Body of pancreas (tissue), 4 donors: Measurements from ENCODE around the gene PSD2. TPM values are rescaled to one million over a fixed set of nuclear protein-coding genes. Genes with fewer than 3 reads are reported as not detected.
A peak's percentile ranks its signal among the peaks of the same experiment; 100 is the strongest.

Experiments used
- ATAC-seq: fragments of 150-250 bp; one replicate; pipeline ENCODE4 v1.9.1; 2016
- DNase-seq, 4 donors: peaks; one replicate each; pipeline ENCODE4 v3.0.0-alpha.2; 2019
- H3K27ac ChIP-seq, 4 donors: fragments of 200-600 bp; sonication (generic); 1 replicate in 3 of 4; 2 replicates in 1 of 4; pipeline versions ENCODE4 v1.5.1 to v1.6.1; 2016 to 2019; ENCODE audit warnings: mild to moderate bottlenecking in 1 of 4, mixed read lengths in 1 of 4, moderate library complexity in 1 of 4
- H3K27me3 ChIP-seq, 2 donors: fragments of 200-600 bp; sonication (generic); one replicate each; pipeline ENCODE4 v1.6.0; 2016; ENCODE audit warnings: mild to moderate bottlenecking in 1 of 2
- H3K36me3 ChIP-seq, 2 donors: fragments of 200-600 bp; sonication (generic); replicated peaks in 1 of 2; 2 replicates each; pipeline ENCODE4 v1.5.1; 2016; ENCODE audit warnings: low read depth in 2 of 2; ENCODE audit not compliant: insufficient read depth in 1 of 2
- H3K4me1 ChIP-seq: fragments of 200-600 bp; sonication (generic); one replicate; pipeline ENCODE4 v1.6.0; 2016
- H3K4me3 ChIP-seq, 2 donors: fragments of 200-600 bp; sonication (generic); 1 replicate in 1 of 2; 2 replicates in 1 of 2; pipeline ENCODE4 v1.5.1; 2016 to 2019
- H3K9me3 ChIP-seq, 3 donors: fragments of 200-600 bp; sonication (generic); 1 replicate in 2 of 3; 2 replicates in 1 of 3; pipeline ENCODE4 v1.5.1; 2016
- CTCF ChIP-seq, 7 experiments: fragments of 450-650 bp in 4 of 7; fragments of 200-600 bp in 3 of 7; sonication (generic) in 3 of 7; IDR thresholded peaks; one replicate each; pipeline ENCODE4 v1.5.1; 2016 to 2019; ENCODE audit warnings: antibody characterized with exemption in 7 of 7
- POLR2A ChIP-seq, 3 donors: fragments of 450-650 bp; IDR thresholded peaks; one replicate each; pipeline ENCODE4 v1.6.1; 2016; ENCODE audit warnings: antibody characterized with exemption in 3 of 3, mild to moderate bottlenecking in 2 of 3
- WGBS, 2 donors: methylation state at CpG; one replicate each; pipeline ENCODE4 v1.1.5; 2017; 5-methylcytosine and 5-hydroxymethylcytosine counted together
- intact Hi-C: fragments of 100-400 bp; cut with DNase I; formaldehyde crosslinking; loops from one replicate; pipeline ENCODE4 v1.15.1; 2023
- total RNA-seq, 2 donors: library from RNA; depleted of rRNA; stranded (reverse); fragments of >200 nt; gene quantifications; one replicate each; pipeline ENCODE4 v1.1.0, GENCODE V29; 2016

The PSD2 gene
- total RNA-seq, 2 donors from 2014 or later, result 0.52 TPM; not detected in 1

DNA sequence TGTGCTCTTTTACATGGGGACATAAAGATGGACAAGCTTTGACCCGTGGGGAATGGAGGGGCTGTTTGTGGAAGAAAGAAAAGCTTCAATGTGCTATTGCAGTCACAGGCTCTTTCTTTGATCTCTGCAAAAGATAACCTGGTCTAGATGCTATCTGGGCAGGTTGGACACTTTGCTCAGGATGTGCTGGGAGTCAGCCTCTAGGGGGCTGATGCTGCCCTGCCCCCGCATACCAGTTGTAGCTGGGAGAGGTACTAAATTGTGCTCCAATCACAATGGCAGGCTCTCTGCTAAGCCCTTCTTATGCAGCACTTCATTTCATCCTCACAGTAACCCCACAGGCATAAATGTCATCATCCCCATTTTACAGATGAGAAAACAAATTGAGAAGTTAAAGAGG, 67.2 kb downstream of the PSD2 start:
- WGBS, 2 donors, result 88 to 89% methylated on average over 2 of the region's 2 CpGs
- no peak for TF ChIP-seq POLR2A (IDR thresholded peaks at IDR 0.05)
- no peak for TF ChIP-seq CTCF (IDR thresholded peaks at IDR 0.05)
- DNase-seq (no peak), ATAC-seq (no peak)
- Histone ChIP-seq H3K4me3 (no peak overlapping the region), H3K36me3 (no peaks in the 10 kb centered on the region), H3K27ac (no peak overlapping the region), H3K27me3 (no peaks in the 10 kb centered on the region), H3K4me1 (no peaks in the 10 kb centered on the region), H3K9me3 (no peaks in the 10 kb centered on the region)
- intact Hi-C loops, result no loop called here

GRCh38 chr5:139863361-139863760, 67.8 kb downstream of the PSD2 start:
- no peak for ATAC-seq
- no peaks in the 10 kb centered on the region for H3K4me1 ChIP-seq
- no peaks in the 10 kb centered on the region for H3K36me3 ChIP-seq
- no peak overlapping the region for H3K27ac ChIP-seq
- 80% methylated on average over 2 to 9 of the region's 9 CpGs for WGBS, 2 donors
- no peaks in the 10 kb centered on the region for H3K27me3 ChIP-seq
- intact Hi-C loops, result no loop called here
- H3K9me3 ChIP-seq, result no peaks in the 10 kb centered on the region
- peak; percentile 17 to 30 (median 28) for DNase-seq
- H3K4me3 ChIP-seq, result no peak overlapping the region
- TF ChIP-seq CTCF (IDR thresholded peaks at IDR 0.05), result no peak
- TF ChIP-seq POLR2A (IDR thresholded peaks at IDR 0.05), result no peak

DNA sequence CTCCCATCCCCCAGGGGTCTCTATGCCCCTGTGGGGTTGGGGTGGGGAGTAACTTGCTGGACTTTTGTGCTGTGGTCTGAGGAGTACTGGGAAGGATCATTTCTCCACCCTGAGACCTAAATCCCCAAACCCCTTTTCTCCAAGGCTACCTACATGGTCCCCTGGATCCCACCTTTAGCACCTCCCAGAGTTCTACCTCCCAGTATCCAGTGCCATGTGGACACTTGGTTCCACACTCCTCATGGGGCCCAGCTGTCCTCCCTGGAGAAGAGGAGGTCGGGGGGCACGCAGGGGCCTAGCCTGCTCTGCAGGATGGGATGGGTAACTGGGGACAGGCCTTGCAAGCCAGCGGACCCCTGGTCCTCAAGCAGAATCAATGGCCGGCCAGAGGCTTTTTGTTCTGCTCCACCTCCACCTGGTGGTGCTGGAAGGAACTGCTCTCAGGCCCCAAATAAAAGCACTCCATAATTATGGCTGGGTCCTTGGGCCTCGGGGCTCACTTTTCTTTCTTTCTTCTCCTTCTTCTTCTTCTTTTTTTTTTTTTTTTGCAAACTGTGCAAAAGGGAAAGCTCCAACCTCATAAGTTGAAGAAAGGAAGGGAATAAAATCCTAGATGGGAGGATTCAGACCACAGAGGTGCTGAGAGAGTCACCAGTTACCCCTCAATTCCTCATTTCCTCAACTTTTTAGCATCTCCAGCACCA, 68.4 kb downstream of the PSD2 start:
- Histone ChIP-seq H3K9me3 (no peaks in the 10 kb centered on the region), H3K4me3 (no peak overlapping the region), H3K27ac (no peak overlapping the region), H3K4me1 (no peaks in the 10 kb centered on the region), H3K27me3 (no peaks in the 10 kb centered on the region), H3K36me3 (no peaks in the 10 kb centered on the region)
- DNase-seq, result peak; percentile 65 to 80 (median 69)
- intact Hi-C loops, result no loop called here
- peak; percentile 82 for ATAC-seq
- TF ChIP-seq POLR2A (IDR thresholded peaks at IDR 0.05) (no peak), CTCF (IDR thresholded peaks at IDR 0.05) (peak; percentile 80 to 89 (median 84))
- WGBS, 2 donors, result 20 to 21% methylated on average over 3 to 5 of the region's 5 CpGs

- H3K4me1 ChIP-seq, result no peaks in the 10 kb centered on the region
- no peaks in the 10 kb centered on the region for H3K36me3 ChIP-seq
- 69 to 80% methylated on average over 12 of the region's 12 CpGs for WGBS, 2 donors
- H3K27me3 ChIP-seq, result no peaks in the 10 kb centered on the region
- intact Hi-C loops, result loop anchor here (5.0 kb wide), 1 partner anchor 73 kb away; no protein-coding TSS in a partner anchor
- H3K4me3 ChIP-seq, result no peak overlapping the region
- DNase-seq, result no peak
- ATAC-seq, result no peak
- no peak overlapping the region for H3K27ac ChIP-seq
- no peaks in the 10 kb centered on the region for H3K9me3 ChIP-seq
- TF ChIP-seq CTCF (IDR thresholded peaks at IDR 0.05), result no peak
- TF ChIP-seq POLR2A (IDR thresholded peaks at IDR 0.05), result no peak
Observed at GRCh38 chr5:139864716-139865483, 69.3 kb downstream of the PSD2 start.
